Measurements from ENCODE around the gene C1QBP. TPM values are rescaled to one million over a fixed set of nuclear protein-coding genes. Genes with fewer than 3 reads are reported as not detected.

The C1QBP gene
- total RNA-seq, 1 donor from 2014 or later, result 96.4 TPM

DNA sequence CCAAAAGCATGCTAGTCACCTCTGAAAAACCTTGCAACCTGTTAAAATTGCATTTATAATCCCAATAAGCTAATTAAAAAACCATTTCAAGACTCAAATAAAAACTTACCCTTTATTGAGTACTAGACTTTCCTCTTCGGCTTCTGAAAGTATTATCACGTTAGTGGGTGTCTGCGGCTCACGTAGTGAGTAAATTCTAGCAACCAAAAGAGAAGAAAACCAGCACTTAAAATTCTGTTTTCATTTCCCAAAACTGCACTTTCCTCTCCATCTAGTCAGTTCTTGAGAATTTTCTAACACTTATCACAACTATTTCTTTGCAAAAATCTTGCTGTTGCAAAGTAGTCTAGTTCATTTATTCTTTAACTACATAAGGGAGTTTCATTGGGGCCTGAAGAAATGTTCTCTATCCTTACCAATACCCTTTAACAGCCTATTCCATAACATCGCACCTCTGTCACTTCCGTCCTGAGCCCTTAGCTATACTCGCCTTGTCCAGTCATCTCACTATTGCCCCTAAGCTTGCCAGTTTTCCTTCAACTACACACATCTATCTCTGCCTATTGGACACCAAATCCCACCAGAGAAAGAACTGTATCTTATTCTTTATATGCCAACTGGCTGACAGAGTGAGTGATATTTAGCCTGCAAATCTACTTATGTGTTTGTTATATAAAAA is 28.2 kb downstream of the C1QBP start:
- Mint-ChIP-seq H3K36me3 (peaks cover 31% of the 10 kb centered on the region), H3K4me3 (no peak overlapping the region), H3K27me3 (ENCODE audit: low read depth) (no peaks in the 10 kb centered on the region), H3K27ac (no peak overlapping the region), H3K9me3 (no peaks in the 10 kb centered on the region), H3K4me1 (no peaks in the 10 kb centered on the region)
- TF ChIP-seq, protein P1, sequence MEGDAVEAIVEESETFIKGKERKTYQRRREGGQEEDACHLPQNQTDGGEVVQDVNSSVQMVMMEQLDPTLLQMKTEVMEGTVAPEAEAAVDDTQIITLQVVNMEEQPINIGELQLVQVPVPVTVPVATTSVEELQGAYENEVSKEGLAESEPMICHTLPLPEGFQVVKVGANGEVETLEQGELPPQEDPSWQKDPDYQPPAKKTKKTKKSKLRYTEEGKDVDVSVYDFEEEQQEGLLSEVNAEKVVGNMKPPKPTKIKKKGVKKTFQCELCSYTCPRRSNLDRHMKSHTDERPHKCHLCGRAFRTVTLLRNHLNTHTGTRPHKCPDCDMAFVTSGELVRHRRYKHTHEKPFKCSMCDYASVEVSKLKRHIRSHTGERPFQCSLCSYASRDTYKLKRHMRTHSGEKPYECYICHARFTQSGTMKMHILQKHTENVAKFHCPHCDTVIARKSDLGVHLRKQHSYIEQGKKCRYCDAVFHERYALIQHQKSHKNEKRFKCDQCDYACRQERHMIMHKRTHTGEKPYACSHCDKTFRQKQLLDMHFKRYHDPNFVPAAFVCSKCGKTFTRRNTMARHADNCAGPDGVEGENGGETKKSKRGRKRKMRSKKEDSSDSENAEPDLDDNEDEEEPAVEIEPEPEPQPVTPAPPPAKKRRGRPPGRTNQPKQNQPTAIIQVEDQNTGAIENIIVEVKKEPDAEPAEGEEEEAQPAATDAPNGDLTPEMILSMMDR (IDR thresholded peaks at IDR 0.05; ENCODE audit: unreplicated experiment), result no peak
- no peak for DNase-seq (ENCODE audit: low spot score in 2 of 2, unreplicated experiment in 2 of 2)

- TF ChIP-seq, protein P1 (IDR thresholded peaks at IDR 0.05; ENCODE audit: unreplicated experiment), result no peak
- H3K36me3 Mint-ChIP-seq, result peaks cover 31% of the 10 kb centered on the region
- H3K4me3 Mint-ChIP-seq, result no peak overlapping the region
- DNase-seq (ENCODE audit: low spot score in 2 of 2, unreplicated experiment in 2 of 2), result no peak
- H3K27ac Mint-ChIP-seq, result no peak overlapping the region
- no peaks in the 10 kb centered on the region for H3K27me3 Mint-ChIP-seq (ENCODE audit: low read depth)
- no peaks in the 10 kb centered on the region for H3K9me3 Mint-ChIP-seq
- H3K4me1 Mint-ChIP-seq, result no peaks in the 10 kb centered on the region
These were observed 30.8 kb downstream of the C1QBP start for GRCh38 chr17:5408186-5408585.

GRCh38 chr17:5405400-5405799 is 33.6 kb downstream of the C1QBP start:
- no peaks in the 10 kb centered on the region for H3K4me1 Mint-ChIP-seq
- TF ChIP-seq, protein P1 (IDR thresholded peaks at IDR 0.05; ENCODE audit: unreplicated experiment), result no peak
- H3K4me3 Mint-ChIP-seq, result no peak overlapping the region

DNA sequence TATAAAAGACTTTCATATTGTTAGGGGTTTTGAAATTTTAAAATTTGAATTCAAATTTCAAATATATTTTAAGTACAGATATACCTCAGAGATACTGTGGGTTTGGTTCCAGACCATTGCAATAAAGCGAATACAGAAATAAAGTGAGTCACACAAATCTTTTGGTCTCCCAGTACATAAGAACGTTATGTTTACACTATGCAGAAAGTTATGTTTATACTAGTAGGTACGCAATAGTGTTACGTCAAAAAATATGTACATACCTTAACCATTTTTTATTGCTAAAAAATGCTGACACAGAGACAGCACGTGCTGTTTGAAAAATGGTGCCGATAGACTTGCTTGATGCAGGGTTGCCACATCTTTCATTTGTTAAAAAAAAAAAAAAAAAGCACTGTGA is 39.2 kb downstream of the C1QBP start:
- Mint-ChIP-seq H3K4me3 (no peak overlapping the region), H3K27ac (no peak overlapping the region), H3K9me3 (no peaks in the 10 kb centered on the region), H3K4me1 (no peaks in the 10 kb centered on the region), H3K36me3 (peaks cover 44% of the 10 kb centered on the region), H3K27me3 (ENCODE audit: low read depth) (no peaks in the 10 kb centered on the region)
- TF ChIP-seq, protein P1 (IDR thresholded peaks at IDR 0.05; ENCODE audit: unreplicated experiment), result no peak
- no peak for DNase-seq (ENCODE audit: low spot score in 2 of 2, unreplicated experiment in 2 of 2)

More at GRCh38 chr17:5405400-5405799, 33.6 kb downstream of the C1QBP start:
- Mint-ChIP-seq H3K27ac (no peak overlapping the region), H3K27me3 (ENCODE audit: low read depth) (no peaks in the 10 kb centered on the region), H3K9me3 (no peaks in the 10 kb centered on the region), H3K36me3 (peaks cover 26% of the 10 kb centered on the region)
- DNase-seq (ENCODE audit: low spot score in 2 of 2, unreplicated experiment in 2 of 2), result no peak

- no peak overlapping the region for H3K4me3 Mint-ChIP-seq
- H3K9me3 Mint-ChIP-seq, result no peaks in the 10 kb centered on the region
- H3K27ac Mint-ChIP-seq, result no peak overlapping the region
- H3K36me3 Mint-ChIP-seq, result peaks cover 57% of the 10 kb centered on the region
- TF ChIP-seq, protein P1 (IDR thresholded peaks at IDR 0.05; ENCODE audit: unreplicated experiment), result no peak
- DNase-seq (ENCODE audit: low spot score in 2 of 2, unreplicated experiment in 2 of 2), result no peak
- no peaks in the 10 kb centered on the region for H3K27me3 Mint-ChIP-seq (ENCODE audit: low read depth)
- H3K4me1 Mint-ChIP-seq, result no peaks in the 10 kb centered on the region
These were observed 42.3 kb downstream of the C1QBP start for GRCh38 chr17:5396612-5397011.

Data from mesothelial cell of epicardium (in vitro differentiated cells).